ENCODE measurements around the gene PTPN1. TPM values are rescaled to one million over a fixed set of nuclear protein-coding genes. Genes with fewer than 3 reads are reported as not detected.
A peak's percentile ranks its signal among the peaks of the same experiment; 100 is the strongest.

PTPN1 gene
- total and polyA plus RNA-seq, 10 donors, result 20.5 to 84.9 (median 68.6) TPM

GRCh38 chr20:50585678-50586077 is 75.5 kb downstream of the PTPN1 start:
- Histone ChIP-seq H3K4me1 (peaks cover 0 to 43% (median 14%) of the 10 kb centered on the region in 6 donors), H3K36me3 (peaks cover 0 to 100% (median 85%) of the 10 kb centered on the region in 6 donors), H3K9me3 (no peaks in the 10 kb centered on the region), H3K4me3 (no peak overlapping the region), H3K27ac (no peak overlapping the region), H3K27me3 (replicated peaks in 1 of 7) (no peaks in the 10 kb centered on the region)
- peak; percentile 15 for DNase-seq
- intact Hi-C loops (cut with DNase I; ENCODE audit: low total_unique reads), result loop anchor here (5.0 kb wide), 1 partner anchor 403 kb away; no protein-coding TSS in a partner anchor
- TF ChIP-seq POLR2A (IDR thresholded peaks at IDR 0.05), result no peak
- peak in 2 of 3 donors; percentile 25 to 31 for TF ChIP-seq POLR2AphosphoS5 (IDR thresholded peaks at IDR 0.05)
- no peak for TF ChIP-seq CTCF (IDR thresholded peaks at IDR 0.05 in 8 of 11, conservative IDR thresholded peaks at IDR 0.05 in 3 of 11)
- 95 to 96% (median 96%) methylated on average over 9 of the region's 9 CpGs for WGBS, 5 donors

GRCh38 chr20:50586531-50587232 is 76.5 kb downstream of the PTPN1 start:
- H3K36me3 ChIP-seq, result peaks cover 0 to 95% (median 75%) of the 10 kb centered on the region in 6 donors

GRCh38 chr20:50587291-50587961 is 77.2 kb downstream of the PTPN1 start:
- Histone ChIP-seq H3K36me3 (peaks cover 0 to 95% (median 68%) of the 10 kb centered on the region in 6 donors), H3K9me3 (no peaks in the 10 kb centered on the region), H3K4me1 (peaks cover 0 to 49% (median 22%) of the 10 kb centered on the region in 6 donors), H3K4me3 (no peak overlapping the region), H3K27me3 (replicated peaks in 1 of 7) (no peaks in the 10 kb centered on the region), H3K27ac (peak overlapping the region in 3 of 8 donors; percentile 15)
- DNase-seq, result peak; percentile 64
- WGBS, 5 donors, result 90 to 98% (median 94%) methylated on average over 11 to 19 of the region's 19 CpGs
- no peak for TF ChIP-seq POLR2A (IDR thresholded peaks at IDR 0.05)
- no peak for TF ChIP-seq CTCF (IDR thresholded peaks at IDR 0.05 in 8 of 11, conservative IDR thresholded peaks at IDR 0.05 in 3 of 11)
- TF ChIP-seq POLR2AphosphoS5 (IDR thresholded peaks at IDR 0.05), result no peak
- intact Hi-C loops (cut with DNase I; ENCODE audit: low total_unique reads), result loop anchor here (5.0 kb wide), 1 partner anchor 405 kb away; no protein-coding TSS in a partner anchor

More at GRCh38 chr20:50586531-50587232, 76.5 kb downstream of the PTPN1 start:
- intact Hi-C loops (cut with DNase I; ENCODE audit: low total_unique reads), result loop anchor here (5.0 kb wide), 1 partner anchor 404 kb away; no protein-coding TSS in a partner anchor
- 94 to 99% (median 96%) methylated on average over 9 to 13 of the region's 13 CpGs for WGBS, 5 donors
- Histone ChIP-seq H3K4me3 (no peak overlapping the region), H3K27me3 (replicated peaks in 1 of 7) (no peaks in the 10 kb centered on the region), H3K4me1 (peaks cover 0 to 49% (median 17%) of the 10 kb centered on the region in 6 donors), H3K27ac (no peak overlapping the region), H3K9me3 (no peaks in the 10 kb centered on the region)
- DNase-seq, result peak; percentile 67
- TF ChIP-seq POLR2AphosphoS5 (IDR thresholded peaks at IDR 0.05), result peak in 2 of 3 donors; percentile 30 to 75
- no peak for TF ChIP-seq POLR2A (IDR thresholded peaks at IDR 0.05)
- TF ChIP-seq CTCF (IDR thresholded peaks at IDR 0.05 in 8 of 11, conservative IDR thresholded peaks at IDR 0.05 in 3 of 11), result no peak
